ENCODE data around the gene GRIA1.

Gene GRIA1

DNA sequence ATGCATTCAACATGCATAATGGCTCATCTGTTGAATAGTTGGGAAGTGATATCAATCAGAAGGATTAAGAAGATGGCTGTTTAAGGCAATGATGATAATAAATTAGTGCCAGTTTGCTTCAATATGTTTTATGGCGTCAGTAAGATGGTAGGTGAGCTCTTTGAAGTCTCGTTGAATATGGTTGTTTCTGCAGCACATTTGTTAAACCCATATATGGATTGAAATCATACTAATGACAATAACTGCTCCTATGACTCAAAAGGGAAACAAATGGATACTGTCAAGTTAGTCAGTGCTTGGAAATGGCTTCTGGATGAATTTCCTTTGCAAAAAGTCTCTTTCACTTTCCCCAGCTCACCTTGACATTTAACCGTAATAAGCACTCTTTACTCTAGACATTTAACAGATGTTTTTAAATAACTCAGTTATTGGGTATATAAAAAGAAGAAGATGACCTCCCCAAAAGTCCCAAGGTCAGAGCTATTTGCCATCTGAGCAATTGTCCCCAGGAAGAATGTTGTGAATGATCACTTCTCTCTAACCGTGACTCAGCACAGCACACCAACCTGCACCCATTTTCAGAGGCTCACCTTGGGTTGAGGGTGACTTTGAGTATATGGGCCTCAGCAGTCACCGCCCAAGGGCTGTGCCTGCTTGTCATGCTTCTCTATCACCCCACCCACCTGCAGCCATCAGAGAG lies 133.4 kb downstream of the GRIA1 start:
- Histone ChIP-seq H3K79me2 (ENCODE audit: control insufficient read depth, insufficient read depth, low read length, poor library complexity) (no peaks in the 10 kb centered on the region), H4K91ac (ENCODE audit: low read depth, low read length) (no peak overlapping the region), H2BK5ac (ENCODE audit: low read depth, low read length, poor library complexity) (no peak overlapping the region), H3K27me3 (ENCODE audit: insufficient read depth, low read length) (no peaks in the 10 kb centered on the region), H2AK5ac (ENCODE audit: low read length) (no peak overlapping the region), H2BK12ac (ENCODE audit: low read length) (no peak overlapping the region), H3K4me3 (ENCODE audit: low read depth, low read length) (no peak overlapping the region), H3K4me2 (ENCODE audit: low read length) (no peak overlapping the region), H3K9ac (ENCODE audit: low read length) (no peak overlapping the region), H4K8ac (ENCODE audit: low read depth, low read length) (no peak overlapping the region), H3K4me1 (ENCODE audit: control insufficient read depth in 1 of 2, insufficient read depth in 2 of 2, low read length in 2 of 2) (peaks cover 0 to 2% of the 10 kb centered on the region in 2 experiments), H3K18ac (ENCODE audit: low read length) (no peak overlapping the region), H3K9me3 (ENCODE audit: insufficient read depth, low read depth, low read length) (no peaks in the 10 kb centered on the region), H4K12ac (ENCODE audit: low read depth, low read length) (no peak overlapping the region), H2BK120ac (ENCODE audit: insufficient read depth, low read length, poor library complexity) (no peak overlapping the region), H2AFZ (ENCODE audit: insufficient read depth, low read length, poor library complexity) (no peak overlapping the region), H3K79me1 (ENCODE audit: low read length) (no peaks in the 10 kb centered on the region), H3K14ac (ENCODE audit: low read length) (no peak overlapping the region), H3K27ac (ENCODE audit: low read depth, low read length) (no peak overlapping the region), H3K36me3 (ENCODE audit: control insufficient read depth in 1 of 2, insufficient read depth in 2 of 2, low read length in 2 of 2) (no peaks in the 10 kb centered on the region), H3K4ac (ENCODE audit: low read depth, low read length) (no peak overlapping the region), H3K23ac (ENCODE audit: low read length) (no peak overlapping the region)
- WGBS (ENCODE audit: extremely low coverage, insufficient coverage, insufficient read length) = no CpG with 5 or more reads among the region's 5 CpGs
- no peak for DNase-seq

- no peaks in the 10 kb centered on the region for H3K27me3 ChIP-seq (ENCODE audit: insufficient read depth, low read length)
- no peak overlapping the region for H2AFZ ChIP-seq (ENCODE audit: insufficient read depth, low read length, poor library complexity)
- H3K79me2 ChIP-seq (ENCODE audit: control insufficient read depth, insufficient read depth, low read length, poor library complexity) = no peaks in the 10 kb centered on the region
- H3K9ac ChIP-seq (ENCODE audit: low read length) = no peak overlapping the region
- no peak overlapping the region for H2BK12ac ChIP-seq (ENCODE audit: low read length)
- no peak overlapping the region for H2BK120ac ChIP-seq (ENCODE audit: insufficient read depth, low read length, poor library complexity)
- no peak overlapping the region for H3K4me2 ChIP-seq (ENCODE audit: low read length)
- H3K4me3 ChIP-seq (ENCODE audit: low read depth, low read length) = no peak overlapping the region
- H3K23ac ChIP-seq (ENCODE audit: low read length) = no peak overlapping the region
- no peak overlapping the region for H3K4ac ChIP-seq (ENCODE audit: low read depth, low read length)
- H2BK5ac ChIP-seq (ENCODE audit: low read depth, low read length, poor library complexity) = no peak overlapping the region
- no peak overlapping the region for H3K14ac ChIP-seq (ENCODE audit: low read length)
- no peak overlapping the region for H4K8ac ChIP-seq (ENCODE audit: low read depth, low read length)
- H3K36me3 ChIP-seq (ENCODE audit: control insufficient read depth in 1 of 2, insufficient read depth in 2 of 2, low read length in 2 of 2) = no peaks in the 10 kb centered on the region
- no peak overlapping the region for H2AK5ac ChIP-seq (ENCODE audit: low read length)
- no peak for DNase-seq
- H4K12ac ChIP-seq (ENCODE audit: low read depth, low read length) = no peak overlapping the region
- no peak overlapping the region for H4K91ac ChIP-seq (ENCODE audit: low read depth, low read length)
- H3K18ac ChIP-seq (ENCODE audit: low read length) = no peak overlapping the region
- peaks cover 0 to 1% of the 10 kb centered on the region in 2 experiments for H3K4me1 ChIP-seq (ENCODE audit: control insufficient read depth in 1 of 2, insufficient read depth in 2 of 2, low read length in 2 of 2)
- WGBS (ENCODE audit: extremely low coverage, insufficient coverage, insufficient read length) = no CpG with 5 or more reads among the region's 3 CpGs
- H3K27ac ChIP-seq (ENCODE audit: low read depth, low read length) = no peak overlapping the region
- H3K9me3 ChIP-seq (ENCODE audit: insufficient read depth, low read depth, low read length) = no peaks in the 10 kb centered on the region
- no peaks in the 10 kb centered on the region for H3K79me1 ChIP-seq (ENCODE audit: low read length)
These were observed 133.9 kb downstream of the GRIA1 start for GRCh38 chr5:153624451-153624765.

GRCh38 chr5:153625826-153626354 lies 135.4 kb downstream of the GRIA1 start:
- no peaks in the 10 kb centered on the region for H3K27me3 ChIP-seq (ENCODE audit: insufficient read depth, low read length)
- no peak overlapping the region for H3K27ac ChIP-seq (ENCODE audit: low read depth, low read length)
- H2AK5ac ChIP-seq (ENCODE audit: low read length) = no peak overlapping the region
- WGBS (ENCODE audit: extremely low coverage, insufficient coverage, insufficient read length) = 100% methylated on average over 1 of the region's 7 CpGs
- no peak for DNase-seq
- H3K9me3 ChIP-seq (ENCODE audit: insufficient read depth, low read depth, low read length) = no peaks in the 10 kb centered on the region
- no peak overlapping the region for H2BK12ac ChIP-seq (ENCODE audit: low read length)
- H3K4me3 ChIP-seq (ENCODE audit: low read depth, low read length) = no peak overlapping the region
- no peak overlapping the region for H3K14ac ChIP-seq (ENCODE audit: low read length)
- H3K23ac ChIP-seq (ENCODE audit: low read length) = no peak overlapping the region
- H3K4me1 ChIP-seq (ENCODE audit: control insufficient read depth in 1 of 2, insufficient read depth in 2 of 2, low read length in 2 of 2) = peaks cover 0 to 2% of the 10 kb centered on the region in 2 experiments
- H3K9ac ChIP-seq (ENCODE audit: low read length) = no peak overlapping the region
- no peak overlapping the region for H2BK5ac ChIP-seq (ENCODE audit: low read depth, low read length, poor library complexity)
- no peak overlapping the region for H4K8ac ChIP-seq (ENCODE audit: low read depth, low read length)
- no peaks in the 10 kb centered on the region for H3K79me2 ChIP-seq (ENCODE audit: control insufficient read depth, insufficient read depth, low read length, poor library complexity)
- H3K18ac ChIP-seq (ENCODE audit: low read length) = no peak overlapping the region
- H4K91ac ChIP-seq (ENCODE audit: low read depth, low read length) = no peak overlapping the region
- H3K36me3 ChIP-seq (ENCODE audit: control insufficient read depth in 1 of 2, insufficient read depth in 2 of 2, low read length in 2 of 2) = no peaks in the 10 kb centered on the region
- H3K4me2 ChIP-seq (ENCODE audit: low read length) = no peak overlapping the region
- no peaks in the 10 kb centered on the region for H3K79me1 ChIP-seq (ENCODE audit: low read length)
- H2BK120ac ChIP-seq (ENCODE audit: insufficient read depth, low read length, poor library complexity) = no peak overlapping the region
- no peak overlapping the region for H3K4ac ChIP-seq (ENCODE audit: low read depth, low read length)
- no peak overlapping the region for H4K12ac ChIP-seq (ENCODE audit: low read depth, low read length)
- H2AFZ ChIP-seq (ENCODE audit: insufficient read depth, low read length, poor library complexity) = no peak overlapping the region

- no peak overlapping the region for H3K4me3 ChIP-seq (ENCODE audit: low read depth, low read length)
- H4K12ac ChIP-seq (ENCODE audit: low read depth, low read length) = no peak overlapping the region
- H3K36me3 ChIP-seq (ENCODE audit: control insufficient read depth in 1 of 2, insufficient read depth in 2 of 2, low read length in 2 of 2) = no peaks in the 10 kb centered on the region
- no peak overlapping the region for H3K18ac ChIP-seq (ENCODE audit: low read length)
- H3K27ac ChIP-seq (ENCODE audit: low read depth, low read length) = no peak overlapping the region
- H3K23ac ChIP-seq (ENCODE audit: low read length) = no peak overlapping the region
- H3K79me2 ChIP-seq (ENCODE audit: control insufficient read depth, insufficient read depth, low read length, poor library complexity) = no peaks in the 10 kb centered on the region
- no CpG with 5 or more reads among the region's 2 CpGs for WGBS (ENCODE audit: extremely low coverage, insufficient coverage, insufficient read length)
- H2BK5ac ChIP-seq (ENCODE audit: low read depth, low read length, poor library complexity) = no peak overlapping the region
- H3K9me3 ChIP-seq (ENCODE audit: insufficient read depth, low read depth, low read length) = no peaks in the 10 kb centered on the region
- no peaks in the 10 kb centered on the region for H3K79me1 ChIP-seq (ENCODE audit: low read length)
- H4K8ac ChIP-seq (ENCODE audit: low read depth, low read length) = no peak overlapping the region
- no peak overlapping the region for H3K4ac ChIP-seq (ENCODE audit: low read depth, low read length)
- no peaks in the 10 kb centered on the region for H3K27me3 ChIP-seq (ENCODE audit: insufficient read depth, low read length)
- no peak overlapping the region for H3K14ac ChIP-seq (ENCODE audit: low read length)
- no peak overlapping the region for H3K9ac ChIP-seq (ENCODE audit: low read length)
- no peak overlapping the region for H2AFZ ChIP-seq (ENCODE audit: insufficient read depth, low read length, poor library complexity)
- no peak for DNase-seq
- peaks cover 0 to 2% of the 10 kb centered on the region in 2 experiments for H3K4me1 ChIP-seq (ENCODE audit: control insufficient read depth in 1 of 2, insufficient read depth in 2 of 2, low read length in 2 of 2)
- H3K4me2 ChIP-seq (ENCODE audit: low read length) = no peak overlapping the region
- no peak overlapping the region for H2BK120ac ChIP-seq (ENCODE audit: insufficient read depth, low read length, poor library complexity)
- no peak overlapping the region for H4K91ac ChIP-seq (ENCODE audit: low read depth, low read length)
- no peak overlapping the region for H2BK12ac ChIP-seq (ENCODE audit: low read length)
- H2AK5ac ChIP-seq (ENCODE audit: low read length) = no peak overlapping the region
These were observed 136.4 kb downstream of the GRIA1 start for GRCh38 chr5:153626836-153627235.
